ENCODE measurements around the gene MYLK.

The MYLK gene

DNA sequence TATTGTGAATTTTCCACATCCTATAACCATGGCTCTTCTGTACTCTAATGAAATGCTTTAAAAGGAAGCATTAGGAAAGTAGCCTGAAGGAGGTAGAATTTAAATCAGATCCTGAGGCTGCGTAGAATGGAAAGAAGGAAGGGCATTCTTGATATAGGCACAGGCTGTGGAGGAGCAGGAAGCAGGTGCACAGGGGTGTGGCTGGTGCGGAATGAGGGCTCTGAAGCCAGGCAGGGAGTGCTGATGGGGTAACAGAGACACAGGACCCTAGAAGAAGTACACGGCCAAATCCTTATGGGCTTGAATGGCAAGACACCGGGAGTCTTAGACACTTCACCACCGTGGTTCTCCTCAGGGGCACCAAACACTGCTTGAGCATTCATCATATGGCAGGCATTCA is 97.0 kb downstream of the MYLK start:
- no peak for DNase-seq
- in situ Hi-C loops (cut with HindIII; ENCODE audit: low pct_ligation_motif_present, low pct_unique_long_range_greater_than_20kb, low sequenced_read_pairs), result no loop called here

DNA sequence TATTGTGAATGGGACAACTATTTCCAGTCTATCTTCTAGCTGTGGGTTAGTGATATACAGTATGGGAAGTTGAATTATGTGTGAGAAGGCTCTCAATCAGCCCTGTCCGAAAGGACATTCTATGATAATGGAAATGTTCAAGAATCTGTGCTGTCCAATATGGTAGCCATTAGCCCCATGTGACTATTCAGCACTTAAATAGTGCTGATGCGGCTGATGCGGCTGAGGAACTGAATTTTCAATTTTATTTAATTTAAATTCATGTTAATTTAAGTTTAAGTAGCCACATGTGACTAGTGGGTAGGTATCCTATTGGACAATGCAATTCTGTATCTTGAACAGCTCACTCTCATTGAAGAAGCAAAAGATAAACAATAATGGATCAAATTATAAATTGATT is 98.5 kb downstream of the MYLK start:
- in situ Hi-C loops (cut with HindIII; ENCODE audit: low pct_ligation_motif_present, low pct_unique_long_range_greater_than_20kb, low sequenced_read_pairs), result no loop called here
- DNase-seq, result no peak

DNA sequence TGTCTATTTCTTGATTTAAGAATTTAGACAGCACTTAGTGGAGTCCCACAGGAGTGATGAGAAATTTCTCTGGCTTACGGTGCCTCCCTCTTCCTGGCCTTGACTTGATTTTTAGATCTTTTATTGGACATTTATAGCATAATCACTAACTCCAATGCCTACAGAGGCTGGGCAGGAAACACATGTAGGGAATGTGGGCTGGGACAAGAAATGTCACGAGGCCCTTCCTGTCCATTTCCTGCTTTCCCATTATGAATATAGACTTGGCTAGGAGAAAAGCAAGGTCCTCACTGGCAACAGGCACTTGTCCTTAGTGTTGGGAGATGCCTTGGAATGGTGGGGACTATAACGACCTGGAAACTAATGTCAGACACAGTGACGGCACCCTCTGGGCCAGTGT is 100.3 kb downstream of the MYLK start:
- in situ Hi-C loops (cut with HindIII; ENCODE audit: low pct_ligation_motif_present, low pct_unique_long_range_greater_than_20kb, low sequenced_read_pairs), result no loop called here
- DNase-seq, result no peak

GRCh38 chr3:123783050-123783689 is 101.0 kb downstream of the MYLK start:
- no peak for DNase-seq
- in situ Hi-C loops (cut with HindIII; ENCODE audit: low pct_ligation_motif_present, low pct_unique_long_range_greater_than_20kb, low sequenced_read_pairs), result no loop called here

DNA sequence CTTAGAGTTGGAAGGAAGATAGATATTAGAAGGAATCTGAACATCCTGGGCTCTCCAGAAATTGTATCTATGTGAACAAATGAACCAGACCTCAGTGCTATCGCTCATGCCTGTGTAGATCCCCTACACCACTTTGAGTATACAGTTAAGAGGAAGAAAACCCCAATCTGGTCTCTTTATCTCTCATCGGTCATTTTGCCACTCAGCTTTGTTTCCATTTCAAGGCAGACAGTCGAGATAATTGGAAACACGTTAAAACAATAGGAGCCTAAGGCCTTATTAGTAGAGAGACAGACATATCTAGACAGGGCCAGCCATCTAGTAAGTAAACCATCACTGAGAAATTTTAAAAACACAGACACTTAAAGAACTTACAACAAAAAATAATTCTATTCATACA is 101.6 kb downstream of the MYLK start:
- in situ Hi-C loops (cut with HindIII; ENCODE audit: low pct_ligation_motif_present, low pct_unique_long_range_greater_than_20kb, low sequenced_read_pairs), result no loop called here
- no peak for DNase-seq

DNA sequence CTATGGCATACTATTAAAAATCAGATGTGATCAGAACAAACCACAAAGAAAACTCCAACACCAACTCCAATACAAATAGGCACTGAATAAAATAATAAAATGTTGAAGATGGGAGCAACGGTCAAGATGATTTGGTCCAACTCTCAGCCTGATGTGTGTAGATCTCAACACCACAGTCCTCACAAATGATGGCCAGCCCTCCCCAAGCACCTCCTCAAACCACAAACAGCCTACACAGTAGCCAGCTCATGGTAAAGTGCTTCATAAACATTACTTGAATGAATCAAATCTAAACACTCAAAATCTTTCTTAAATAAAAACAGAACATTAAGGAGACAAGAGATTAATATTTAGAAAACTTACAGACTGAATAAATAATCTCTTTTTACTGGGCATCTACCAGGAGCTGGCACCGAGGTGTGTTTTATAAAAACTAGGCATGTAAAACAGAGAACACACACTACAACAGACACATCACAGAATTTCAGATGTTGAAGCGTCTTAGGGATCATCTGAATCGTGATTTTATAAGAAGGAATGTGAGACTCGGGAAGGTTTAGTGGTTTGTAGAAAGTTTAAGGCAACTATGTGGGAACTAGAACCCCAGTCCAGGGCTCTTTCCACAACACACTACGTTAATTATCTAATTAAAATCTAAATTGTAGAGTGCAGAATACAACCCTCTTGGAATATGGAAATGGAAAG is 102.4 kb downstream of the MYLK start:
- in situ Hi-C loops (cut with HindIII; ENCODE audit: low pct_ligation_motif_present, low pct_unique_long_range_greater_than_20kb, low sequenced_read_pairs), result no loop called here
- DNase-seq, result no peak

GRCh38 chr3:123781138-123781537 is 103.0 kb downstream of the MYLK start:
- DNase-seq, result no peak
- in situ Hi-C loops (cut with HindIII; ENCODE audit: low pct_ligation_motif_present, low pct_unique_long_range_greater_than_20kb, low sequenced_read_pairs), result no loop called here

GRCh38 chr3:123780656-123781055 is 103.5 kb downstream of the MYLK start:
- no peak for DNase-seq
- in situ Hi-C loops (cut with HindIII; ENCODE audit: low pct_ligation_motif_present, low pct_unique_long_range_greater_than_20kb, low sequenced_read_pairs), result no loop called here

- in situ Hi-C loops (cut with HindIII; ENCODE audit: low pct_ligation_motif_present, low pct_unique_long_range_greater_than_20kb, low sequenced_read_pairs), result no loop called here
- DNase-seq, result no peak
Observed at GRCh38 chr3:123779655-123780231, 104.4 kb downstream of the MYLK start.

DNA sequence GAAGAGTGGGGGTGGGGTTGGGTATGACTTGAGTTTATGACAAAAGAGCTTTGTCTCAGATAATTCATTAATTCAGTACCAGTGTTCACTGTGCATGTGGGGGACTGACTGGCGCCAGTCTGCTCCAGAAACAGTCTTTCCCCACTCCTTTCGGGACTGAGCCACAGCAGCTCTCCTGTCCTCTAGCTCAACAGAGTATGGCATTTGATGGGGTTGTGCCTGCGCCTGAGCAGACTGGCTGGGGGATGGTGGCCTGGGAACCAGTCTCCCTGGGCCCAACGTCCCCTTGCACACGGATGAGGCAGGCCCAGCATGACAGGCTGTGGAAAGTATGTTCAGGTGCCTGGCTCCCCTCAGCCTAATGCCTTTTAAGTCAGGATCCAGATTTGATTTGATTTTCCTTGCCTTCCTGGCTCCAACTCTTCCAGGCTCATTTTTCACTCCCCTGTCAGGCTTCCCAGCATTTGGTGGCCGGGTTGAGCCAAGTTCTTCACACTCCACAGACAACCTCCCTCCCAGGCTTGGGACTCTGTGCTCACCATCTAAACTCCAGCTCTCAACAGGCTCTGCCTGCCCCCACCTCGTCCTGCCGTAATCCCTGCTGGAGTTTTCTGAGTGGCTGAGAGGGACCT is 105.0 kb downstream of the MYLK start:
- in situ Hi-C loops (cut with HindIII; ENCODE audit: low pct_ligation_motif_present, low pct_unique_long_range_greater_than_20kb, low sequenced_read_pairs), result no loop called here
- DNase-seq, result no peak

GRCh38 chr3:123778525-123778924 is 105.6 kb downstream of the MYLK start:
- no peak for DNase-seq
- in situ Hi-C loops (cut with HindIII; ENCODE audit: low pct_ligation_motif_present, low pct_unique_long_range_greater_than_20kb, low sequenced_read_pairs), result no loop called here

GRCh38 chr3:123776071-123776782 is 107.9 kb downstream of the MYLK start:
- in situ Hi-C loops (cut with HindIII; ENCODE audit: low pct_ligation_motif_present, low pct_unique_long_range_greater_than_20kb, low sequenced_read_pairs), result no loop called here
- no peak for DNase-seq

GRCh38 chr3:123774474-123774873 is 109.7 kb downstream of the MYLK start:
- in situ Hi-C loops (cut with HindIII; ENCODE audit: low pct_ligation_motif_present, low pct_unique_long_range_greater_than_20kb, low sequenced_read_pairs), result no loop called here
- no peak for DNase-seq

DNA sequence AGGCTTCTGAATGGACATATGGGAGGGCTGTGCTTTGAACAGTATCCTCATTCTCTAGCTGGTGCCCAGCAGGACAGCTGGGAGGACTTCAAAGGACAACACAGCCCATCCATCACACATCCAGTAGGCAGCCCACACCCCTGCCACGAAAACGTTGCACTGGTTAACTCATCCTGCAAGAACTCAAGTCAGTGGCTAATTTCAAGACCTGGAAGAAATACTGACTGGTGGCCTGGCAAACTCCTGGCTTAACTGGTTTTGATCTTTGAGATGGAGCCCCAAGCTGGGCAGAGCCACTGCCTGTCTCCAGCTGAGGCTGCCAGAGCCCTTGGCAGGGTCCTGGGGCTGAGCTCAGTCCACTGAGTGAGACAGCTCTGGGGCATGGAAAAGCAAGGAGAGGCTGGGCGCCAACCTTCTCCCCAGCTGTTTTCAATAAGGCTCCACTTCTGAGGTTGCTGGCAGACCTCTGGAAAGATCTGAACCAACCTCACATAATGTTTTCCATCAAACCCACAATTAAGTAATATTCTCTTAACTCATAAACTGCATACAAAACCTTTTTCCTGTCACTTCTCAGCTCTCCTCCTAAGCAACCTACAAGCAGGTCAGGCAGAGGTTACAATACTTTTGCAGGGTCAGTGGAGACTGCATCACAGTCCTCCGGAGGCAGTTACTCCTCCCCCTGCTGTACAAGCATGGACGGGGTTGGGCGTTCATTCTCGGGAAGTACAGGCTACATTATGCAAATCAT is 110.3 kb downstream of the MYLK start:
- in situ Hi-C loops (cut with HindIII; ENCODE audit: low pct_ligation_motif_present, low pct_unique_long_range_greater_than_20kb, low sequenced_read_pairs), result no loop called here
- no peak for DNase-seq

DNA sequence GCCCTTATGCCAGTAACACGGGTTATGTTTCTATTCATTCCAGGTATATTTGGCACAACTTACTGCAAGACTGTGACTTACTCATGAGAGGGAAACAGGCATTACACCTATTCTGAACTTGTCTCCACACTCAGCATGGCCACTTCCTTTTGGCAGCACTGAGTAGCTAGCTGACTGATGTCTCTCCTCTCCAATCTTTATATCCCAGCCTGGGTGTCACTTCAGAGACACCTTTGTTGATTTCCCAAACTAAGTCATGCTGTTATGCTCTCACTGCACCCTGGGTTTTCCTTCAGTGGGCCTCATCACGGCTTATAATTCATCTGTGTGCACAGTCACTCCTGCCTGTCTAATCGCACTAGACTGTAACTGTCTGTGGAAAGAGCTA is 114.8 kb downstream of the MYLK start:
- DNase-seq, result no peak
- in situ Hi-C loops (cut with HindIII; ENCODE audit: low pct_ligation_motif_present, low pct_unique_long_range_greater_than_20kb, low sequenced_read_pairs), result no loop called here

DNA sequence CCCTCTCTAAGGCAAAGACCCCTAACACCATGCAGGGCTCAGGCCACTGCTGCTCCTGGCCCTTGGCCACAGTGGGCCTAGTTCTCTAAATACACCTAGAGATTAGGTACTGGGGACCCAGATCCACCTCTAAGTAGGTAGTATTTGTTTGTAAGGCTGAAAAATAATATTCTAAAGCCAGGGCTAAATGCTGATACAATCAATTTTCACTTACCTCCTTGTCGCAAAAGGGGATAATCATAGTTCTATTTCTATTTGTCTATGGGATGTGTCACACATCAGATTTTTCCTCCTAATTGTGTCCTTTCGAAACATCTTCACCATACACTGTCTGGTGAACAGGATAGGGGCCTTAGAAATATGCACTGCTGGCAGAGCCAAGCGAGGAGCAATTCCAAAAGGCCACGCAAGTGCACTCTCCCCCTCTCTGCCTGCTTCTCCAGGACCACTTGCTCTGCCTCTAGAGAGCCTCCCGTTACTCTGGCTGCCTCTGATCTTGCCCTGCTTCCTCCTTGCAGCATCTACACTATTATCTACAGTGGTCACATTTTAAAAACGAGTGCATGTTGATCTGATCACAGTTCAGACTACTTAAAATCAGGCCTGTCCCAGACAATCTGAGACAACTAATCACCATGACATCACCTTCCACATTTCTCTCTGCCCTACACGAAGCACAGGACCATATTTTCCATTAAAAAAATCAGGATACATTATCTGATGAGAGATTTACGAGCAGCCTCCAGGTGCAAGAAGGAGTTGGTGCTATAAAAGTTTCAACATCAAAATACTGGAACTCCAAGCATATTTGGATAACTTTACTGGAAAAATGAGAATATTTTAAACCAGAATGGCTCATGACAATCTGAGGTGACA is 115.4 kb downstream of the MYLK start:
- in situ Hi-C loops (cut with HindIII; ENCODE audit: low pct_ligation_motif_present, low pct_unique_long_range_greater_than_20kb, low sequenced_read_pairs), result no loop called here

GRCh38 chr3:123767564-123768292 is 116.4 kb downstream of the MYLK start:
- in situ Hi-C loops (cut with HindIII; ENCODE audit: low pct_ligation_motif_present, low pct_unique_long_range_greater_than_20kb, low sequenced_read_pairs), result no loop called here
- no peak for DNase-seq

More for the DNA sequence above, 115.4 kb downstream of the MYLK start:
- no peak for DNase-seq

Data from ACHN (cell line).